ENCODE measurements around the gene CFP.

The CFP gene

DNA sequence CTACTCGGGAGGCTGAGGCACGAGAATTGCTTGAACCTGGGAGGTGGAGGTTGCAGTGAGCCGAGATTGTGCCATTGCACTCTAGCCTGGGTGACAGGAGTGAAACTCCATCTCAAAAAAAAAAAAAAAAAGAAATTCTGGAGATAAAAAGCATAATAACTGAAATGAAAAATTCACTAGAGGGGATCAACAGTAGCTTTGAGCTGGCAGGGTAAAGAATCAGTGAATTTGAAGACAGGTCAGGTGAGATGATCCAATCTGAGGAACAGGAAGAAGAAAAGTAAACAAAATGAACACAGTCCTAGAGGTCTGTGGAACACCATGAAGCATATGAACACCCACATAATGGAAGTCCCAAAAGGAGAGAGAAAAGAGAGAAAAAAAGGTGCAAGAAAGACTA, 32.5 kb downstream of the CFP start:
- no peak for DNase-seq

DNA sequence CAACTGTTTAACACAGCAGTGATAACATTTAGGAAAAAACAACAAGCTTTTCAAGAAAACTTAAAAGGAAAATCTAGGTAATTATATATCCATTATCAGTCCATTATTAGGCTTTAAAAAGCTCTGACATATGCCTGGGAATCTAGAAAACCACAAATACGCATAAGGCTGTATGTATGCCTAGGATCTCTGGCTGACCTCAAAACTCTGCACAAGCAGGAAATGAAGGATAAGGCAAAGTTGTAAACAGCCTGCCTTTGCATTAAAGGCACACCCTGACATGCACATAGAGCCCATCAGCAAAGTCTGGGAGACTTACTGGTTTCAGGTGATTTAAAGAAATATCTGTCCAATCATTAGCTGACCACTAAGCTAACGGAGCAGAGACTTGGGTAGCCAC, 33.5 kb downstream of the CFP start:
- DNase-seq, result no peak

DNA sequence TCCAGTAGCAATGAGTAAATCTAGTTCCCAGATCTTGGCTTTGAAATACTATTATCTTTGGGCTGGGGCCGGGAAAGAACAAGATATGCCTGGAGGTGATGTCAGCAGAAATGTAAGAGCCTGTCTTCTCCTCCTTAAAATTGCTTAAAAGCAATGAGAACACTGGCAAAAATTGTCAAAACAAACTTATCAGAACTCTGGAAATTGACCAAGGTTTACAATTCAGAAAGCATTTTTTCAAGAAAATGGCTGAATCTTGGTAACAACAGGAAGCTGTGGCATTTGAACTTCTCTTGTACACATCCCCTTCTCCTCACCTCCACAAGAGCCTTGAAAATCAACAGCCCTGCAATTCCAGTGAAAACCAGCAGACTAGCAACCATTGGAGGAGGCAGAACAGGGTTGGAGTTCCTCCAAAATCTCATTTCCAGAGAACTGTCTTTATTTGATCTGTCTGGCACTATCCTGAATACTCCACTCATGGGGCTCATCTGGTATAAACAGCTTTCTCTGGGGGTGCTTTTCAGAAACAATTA, 33.9 kb downstream of the CFP start:
- DNase-seq, result peak; percentile 8

DNA sequence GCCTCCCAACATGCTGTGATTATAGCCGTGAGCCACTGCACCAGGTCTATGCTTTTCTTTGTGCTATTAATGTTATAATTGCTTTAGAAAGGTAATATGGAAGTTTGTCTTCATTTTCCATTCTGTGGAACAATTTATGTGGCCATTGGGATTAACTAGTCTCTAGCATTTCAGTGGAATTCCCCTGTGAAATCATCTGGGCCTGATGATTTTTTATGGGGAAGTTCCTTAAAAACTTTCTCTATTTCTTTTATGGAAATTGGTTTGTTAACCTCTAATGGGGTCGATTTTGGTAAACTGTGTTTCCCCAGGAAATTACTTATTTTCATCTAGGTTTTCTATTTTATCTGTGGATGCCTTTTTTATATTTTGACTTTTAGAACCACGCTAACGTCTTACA, 36.2 kb downstream of the CFP start:
- no peak for DNase-seq

DNA sequence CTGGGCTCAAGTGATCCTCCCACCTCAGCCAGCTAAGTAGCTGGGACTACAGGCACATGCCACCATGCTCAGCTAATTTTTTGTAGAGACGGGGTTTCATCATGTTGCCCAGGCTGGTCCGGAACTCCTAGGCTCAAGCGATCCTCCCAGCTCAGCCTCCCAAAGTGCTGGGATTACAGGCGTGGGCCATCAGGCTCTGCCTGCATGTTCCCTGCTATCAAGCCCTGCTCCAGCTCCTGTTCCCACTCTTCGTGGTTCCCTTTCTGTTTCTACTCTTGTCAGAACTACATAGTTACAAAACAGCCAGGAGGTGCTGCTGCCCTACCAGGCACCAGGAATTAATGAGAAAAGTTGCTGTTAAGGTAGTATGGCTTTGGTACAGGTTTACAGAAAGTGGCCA, 38.7 kb downstream of the CFP start:
- no peak for DNase-seq

DNA sequence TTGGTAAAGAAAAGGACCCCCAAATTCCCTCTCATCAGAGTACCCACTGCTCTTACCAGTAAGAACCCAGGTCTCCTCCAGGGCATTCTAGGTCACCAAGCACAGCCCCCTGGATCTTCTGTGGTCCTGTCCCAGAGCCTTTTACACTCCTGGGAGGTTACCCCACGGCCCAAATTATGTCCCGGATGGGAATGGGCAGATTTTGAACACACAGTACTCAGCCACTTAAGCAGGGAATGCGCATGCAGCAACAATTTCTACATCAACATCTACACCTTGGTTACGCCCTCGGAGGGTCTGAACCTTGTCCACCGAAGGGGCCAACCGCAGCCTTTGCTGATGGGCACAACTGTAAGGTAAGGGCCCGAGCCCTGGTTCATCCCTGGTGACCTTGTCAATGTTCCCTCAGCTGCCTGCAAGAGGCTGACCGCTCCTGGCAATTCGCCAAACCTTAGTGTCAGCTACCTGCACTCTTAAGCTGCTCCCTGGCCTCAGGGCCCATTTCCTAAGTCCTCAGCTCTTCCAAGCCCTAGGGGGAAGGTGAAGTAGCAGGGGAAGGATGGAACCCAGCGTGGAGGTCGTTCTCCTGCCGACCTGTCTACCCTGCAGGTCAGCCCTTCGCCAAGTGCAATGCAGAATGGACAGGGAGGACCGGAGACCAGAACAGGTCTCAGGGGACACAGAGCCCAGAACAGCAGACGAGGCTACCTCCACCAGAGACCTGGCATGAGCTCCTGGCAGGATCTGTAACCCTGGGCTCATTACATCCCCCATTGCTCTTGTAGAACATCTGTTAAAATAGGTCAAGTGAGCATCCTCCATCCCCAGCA, 41.6 kb downstream of the CFP start:
- DNase-seq, result no peak

DNA sequence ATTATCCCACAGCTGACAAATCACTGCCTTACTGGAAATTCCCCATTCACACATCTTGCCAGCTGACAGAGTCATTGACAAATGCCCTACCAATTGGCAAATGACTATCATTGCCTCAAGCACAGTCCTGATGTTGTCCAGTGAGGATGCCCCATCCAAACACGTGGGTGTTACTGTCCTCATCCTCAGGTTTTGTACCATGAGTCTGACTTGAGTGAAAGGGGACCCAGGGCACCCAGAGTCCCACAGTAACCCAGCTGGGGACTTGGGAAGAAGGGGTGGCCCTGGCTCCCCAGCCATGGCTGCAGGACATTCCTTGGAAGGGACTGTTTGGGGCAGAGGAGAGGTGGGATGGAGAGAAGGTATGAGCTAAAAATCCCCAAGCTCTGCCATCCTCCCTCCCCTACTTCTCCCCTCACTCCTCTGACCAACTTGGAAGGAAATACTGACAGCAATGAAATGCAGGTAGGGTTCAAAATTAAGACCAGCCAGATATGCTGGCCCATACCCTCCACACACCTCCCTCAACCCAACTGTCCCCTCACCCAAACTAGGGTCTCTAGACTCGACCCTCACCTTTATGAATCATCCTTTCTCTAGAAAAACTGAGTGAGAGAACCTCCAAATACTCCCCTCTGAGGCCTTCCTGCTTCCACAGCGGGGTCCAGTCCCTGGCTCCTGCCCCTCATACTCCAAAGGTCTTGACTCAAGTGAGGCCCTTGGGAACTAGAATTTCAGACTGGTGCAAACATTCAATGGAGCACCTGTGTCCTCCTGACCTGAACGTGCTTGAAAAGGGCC, 42.4 kb downstream of the CFP start:
- no peak for DNase-seq

DNA sequence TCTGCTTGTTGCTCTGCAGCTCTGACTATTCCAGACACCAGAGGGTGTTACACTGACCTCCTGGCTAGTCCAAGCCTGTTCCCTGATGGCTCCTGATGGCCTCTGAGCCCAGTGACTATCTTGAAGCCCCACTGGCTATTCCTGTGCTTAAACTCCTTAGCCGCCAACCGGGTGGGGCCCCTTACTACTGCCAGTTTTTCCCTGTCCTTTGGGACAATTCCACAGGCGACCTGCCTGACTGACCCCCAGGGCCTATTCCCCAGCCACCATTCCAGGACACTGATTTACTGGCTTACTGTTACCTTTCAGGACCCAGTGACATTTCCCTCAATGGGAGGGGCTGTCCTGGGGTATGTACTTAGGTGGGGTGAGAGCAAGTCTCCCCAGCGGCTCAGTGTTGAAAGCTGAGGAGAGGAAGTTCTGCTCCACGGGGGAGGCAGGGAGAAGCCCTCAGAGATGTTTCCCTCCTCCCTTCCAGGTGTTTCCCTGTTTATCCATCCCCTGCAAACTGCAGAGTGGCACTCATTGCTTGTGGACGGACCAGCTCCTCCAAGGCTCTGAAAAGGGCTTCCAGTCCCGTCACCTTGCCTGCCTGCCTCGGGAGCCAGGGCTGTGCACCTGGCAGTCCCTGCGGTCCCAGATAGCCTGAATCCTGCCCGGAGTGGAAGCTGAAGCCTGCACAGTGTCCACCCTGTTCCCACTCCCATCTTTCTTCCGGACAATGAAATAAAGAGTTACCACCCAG, 43.5 kb downstream of the CFP start:
- no peak for DNase-seq

DNA sequence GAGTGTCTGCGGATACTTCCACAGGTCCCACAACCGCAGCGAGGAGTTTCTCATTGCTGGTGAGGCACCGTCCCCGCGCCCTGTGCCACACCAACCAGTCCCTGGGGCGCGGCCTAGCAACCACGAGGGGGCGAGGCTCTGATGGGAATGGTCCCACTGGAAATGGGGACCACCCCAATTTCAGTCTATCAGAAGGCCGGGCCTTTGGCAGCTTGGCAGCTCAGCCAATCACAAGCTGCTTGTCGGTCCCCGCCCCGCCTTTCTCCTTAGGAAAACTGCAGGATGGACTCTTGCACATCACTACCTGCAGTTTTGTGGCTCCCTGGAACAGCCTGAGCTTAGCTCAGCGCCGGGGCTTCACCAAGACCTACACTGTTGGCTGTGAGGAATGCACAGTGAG, 44.5 kb downstream of the CFP start:
- DNase-seq, result no peak

DNA sequence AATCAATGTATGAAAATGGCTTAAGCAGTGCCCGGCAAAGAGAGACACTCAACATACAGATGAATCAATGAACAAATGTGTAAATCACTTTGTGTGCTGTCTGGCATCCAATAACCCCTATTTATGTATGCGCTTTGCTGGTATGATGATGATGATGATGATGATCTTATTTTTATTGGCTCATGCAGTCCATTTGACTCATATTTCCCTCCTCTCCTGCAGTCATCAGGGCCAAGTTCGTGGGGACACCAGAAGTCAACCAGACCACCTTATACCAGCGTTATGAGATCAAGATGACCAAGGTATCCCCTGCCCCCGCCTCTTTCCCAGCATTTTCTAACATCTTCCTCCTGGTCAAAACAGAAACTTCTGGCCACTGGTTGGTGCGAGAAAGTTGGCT, 45.0 kb downstream of the CFP start:
- DNase-seq, result no peak

DNA sequence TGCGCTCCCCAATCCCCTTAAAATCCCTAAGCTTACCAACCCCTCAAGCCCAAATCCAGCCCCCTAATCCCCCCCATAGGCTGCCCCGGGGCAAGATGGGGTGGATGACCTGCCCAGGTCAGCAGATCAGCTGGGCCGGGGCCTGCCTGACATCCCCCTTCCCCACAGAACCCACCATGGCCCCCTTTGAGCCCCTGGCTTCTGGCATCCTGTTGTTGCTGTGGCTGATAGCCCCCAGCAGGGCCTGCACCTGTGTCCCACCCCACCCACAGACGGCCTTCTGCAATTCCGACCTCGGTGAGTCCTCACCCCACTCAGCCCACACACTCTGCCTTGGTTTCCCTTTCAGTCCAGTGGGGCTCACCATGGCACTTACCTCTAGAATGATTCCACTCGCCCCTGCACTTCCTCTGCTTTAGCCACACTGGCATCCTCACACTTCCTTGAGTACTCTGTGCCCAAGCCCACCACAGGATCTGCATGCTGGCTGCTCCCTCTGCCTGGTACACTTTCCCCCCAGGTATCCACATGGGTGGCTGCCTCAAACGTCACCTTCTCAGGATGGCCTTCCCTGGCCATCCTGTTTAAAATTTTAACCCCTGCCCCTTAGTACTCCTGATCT, 46.4 kb downstream of the CFP start:
- DNase-seq, result no peak

DNA sequence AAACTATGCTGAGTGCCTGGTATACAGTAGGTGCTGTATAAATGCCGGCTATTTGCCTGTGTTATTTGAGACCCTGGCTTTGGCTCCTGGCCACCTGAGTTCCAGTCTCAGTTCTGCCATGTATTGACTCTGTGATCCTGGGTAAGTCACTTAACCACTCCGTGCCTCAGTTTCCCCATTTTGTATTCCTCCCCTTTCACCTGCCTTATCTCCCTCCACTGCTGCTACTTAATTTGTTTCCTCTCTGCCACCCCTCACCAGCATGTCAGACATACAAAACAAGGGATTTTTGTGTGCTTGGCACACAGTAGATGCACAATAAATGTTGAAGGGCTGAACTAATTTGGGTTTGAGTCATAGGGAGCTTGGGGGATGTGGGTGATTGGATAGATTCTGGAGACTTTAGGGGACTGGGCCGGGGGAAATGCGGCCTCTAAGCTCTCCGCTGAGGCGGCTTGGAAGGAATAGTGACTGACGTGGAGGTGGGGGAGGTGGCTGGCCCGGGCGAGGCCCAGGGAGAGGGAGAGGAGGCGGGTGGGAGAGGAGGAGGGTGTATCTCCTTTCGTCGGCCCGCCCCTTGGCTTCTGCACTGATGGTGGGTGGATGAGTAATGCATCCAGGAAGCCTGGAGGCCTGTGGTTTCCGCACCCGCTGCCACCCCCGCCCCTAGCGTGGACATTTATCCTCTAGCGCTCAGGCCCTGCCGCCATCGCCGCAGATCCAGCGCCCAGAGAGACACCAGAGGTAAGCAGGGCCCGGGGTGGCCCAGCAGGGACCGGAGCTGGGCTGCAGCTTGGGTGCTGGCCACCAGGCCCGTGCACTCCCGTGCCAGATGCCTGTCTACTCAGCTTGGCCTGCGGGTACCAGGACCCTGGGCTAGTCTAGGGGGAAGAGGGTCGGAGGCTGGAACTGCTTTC, 47.7 kb downstream of the CFP start, which contains the start of gene TIMP1:
Gene TIMP1 (plus strand): TSS at position 706 of the 917 bp plus-strand sequence. CDS start 980 bp downstream, outside the sequence.
- peak; percentile 86 for DNase-seq

DNA sequence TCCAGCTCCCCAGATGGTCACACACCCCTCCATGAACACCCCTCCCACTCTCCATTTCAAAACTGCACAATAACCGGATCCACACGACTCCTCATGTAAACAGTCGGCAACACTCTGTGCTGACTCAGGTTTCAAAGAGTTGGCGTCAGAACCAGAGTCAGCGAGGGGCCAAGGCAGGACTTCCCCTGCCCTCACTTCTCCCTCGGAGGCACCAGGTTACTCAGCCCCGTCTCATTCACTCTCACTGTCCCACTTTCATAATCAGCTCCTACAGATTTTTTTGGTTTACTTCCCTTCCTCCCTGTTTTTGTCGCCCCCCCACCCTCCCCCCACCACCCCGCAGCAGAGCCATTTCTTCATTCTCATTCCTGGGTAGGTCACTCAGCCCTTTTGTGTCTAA, 50.2 kb downstream of the CFP start:
- DNase-seq, result no peak

DNA sequence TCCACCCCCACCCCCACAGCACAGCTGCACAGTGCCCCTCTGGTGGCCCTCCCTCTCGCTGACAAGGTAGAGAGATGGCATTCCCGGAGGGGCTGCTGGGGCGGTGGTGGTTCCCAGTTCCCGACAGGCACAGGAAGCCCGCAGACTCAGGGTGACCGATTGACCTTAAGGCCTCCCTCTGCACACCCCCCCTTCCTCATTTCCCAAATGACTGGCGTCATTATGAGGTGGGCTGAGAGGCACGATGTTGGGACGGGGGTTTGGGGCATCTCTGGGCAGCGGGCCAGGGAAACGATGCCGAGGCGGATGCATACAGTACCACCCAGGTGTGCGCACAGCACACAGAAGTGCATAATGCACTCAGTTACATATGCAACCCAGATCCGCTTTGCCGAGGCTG, 51.0 kb downstream of the CFP start:
- no peak for DNase-seq

DNA sequence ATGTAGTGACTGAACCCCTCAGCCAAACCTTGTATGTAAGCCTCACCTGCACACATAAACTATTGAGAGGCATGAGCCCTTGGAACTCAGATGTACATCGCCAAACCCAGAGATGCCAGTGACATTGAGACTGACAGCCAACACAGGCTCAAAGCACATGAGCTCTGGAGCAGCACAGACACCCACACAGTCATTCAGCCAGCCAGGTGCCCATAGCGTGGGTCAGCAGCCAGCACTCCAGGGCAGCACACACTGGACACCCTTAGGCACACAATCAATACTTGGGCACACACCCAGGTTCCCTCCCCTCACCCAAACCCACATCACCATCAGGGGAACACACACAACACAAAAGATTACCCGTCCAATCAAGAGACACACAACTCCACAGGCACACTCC, 51.8 kb downstream of the CFP start:
- DNase-seq, result no peak

DNA sequence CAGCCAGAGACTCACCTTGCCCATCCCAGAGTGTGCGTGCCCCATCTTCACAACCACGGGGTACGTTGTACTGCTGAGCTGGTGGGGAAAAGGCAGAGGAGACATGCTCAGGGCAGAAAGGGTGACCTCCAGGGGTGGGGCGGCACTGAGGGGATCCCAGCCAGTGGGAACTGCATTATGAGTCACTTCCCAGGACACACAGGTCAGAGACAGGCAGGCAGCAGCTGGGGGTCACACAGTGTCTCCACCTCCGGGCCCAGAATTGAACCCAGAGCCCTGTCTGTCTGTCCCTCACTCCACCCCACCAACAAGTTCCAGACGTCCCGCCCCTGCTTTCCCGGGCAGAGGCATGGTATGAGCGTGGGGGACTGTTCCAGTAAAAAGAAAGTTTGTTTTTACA, 52.3 kb downstream of the CFP start:
- no peak for DNase-seq

DNA sequence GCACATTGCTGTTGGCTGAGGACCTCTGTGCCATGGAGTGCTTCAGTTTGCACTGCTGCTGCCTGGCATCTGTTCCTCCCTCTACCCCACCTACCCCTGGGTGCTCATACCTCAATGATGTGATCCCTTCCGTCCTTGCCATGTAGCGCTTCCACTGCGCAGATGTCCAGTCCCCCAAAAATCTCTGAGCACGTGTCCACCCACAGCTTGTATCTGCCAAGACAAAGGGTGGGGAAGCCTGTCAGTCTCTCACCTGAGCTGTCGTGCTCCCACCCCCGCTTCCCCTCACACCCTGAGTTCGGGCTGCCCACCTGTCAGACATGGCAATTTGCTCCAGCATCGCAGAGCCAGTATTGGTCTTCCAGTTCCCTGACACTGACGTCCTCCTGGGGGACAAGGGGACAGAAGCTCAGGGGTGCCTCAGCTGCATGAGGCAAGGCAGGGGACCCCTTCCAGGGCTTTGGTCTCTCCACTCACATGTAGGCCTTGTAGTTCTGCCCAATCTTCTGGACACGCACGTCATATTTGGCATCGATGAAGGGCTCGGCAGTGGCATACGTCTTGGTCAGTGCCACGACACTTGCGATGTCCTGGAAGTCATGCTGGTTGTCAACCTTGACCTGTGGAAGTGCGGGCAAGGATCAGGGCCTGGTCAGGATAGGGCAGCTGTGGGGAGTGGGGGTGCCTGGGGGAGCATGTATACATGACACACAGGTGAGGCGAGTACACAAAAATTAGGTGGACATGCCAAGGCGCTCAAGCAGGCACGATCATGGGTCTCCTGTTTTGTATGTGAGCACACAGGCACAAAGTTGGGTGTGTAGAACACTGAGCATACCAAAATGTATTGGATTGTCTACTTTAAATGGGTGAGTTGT, 53.5 kb downstream of the CFP start:
- no peak for DNase-seq

DNA sequence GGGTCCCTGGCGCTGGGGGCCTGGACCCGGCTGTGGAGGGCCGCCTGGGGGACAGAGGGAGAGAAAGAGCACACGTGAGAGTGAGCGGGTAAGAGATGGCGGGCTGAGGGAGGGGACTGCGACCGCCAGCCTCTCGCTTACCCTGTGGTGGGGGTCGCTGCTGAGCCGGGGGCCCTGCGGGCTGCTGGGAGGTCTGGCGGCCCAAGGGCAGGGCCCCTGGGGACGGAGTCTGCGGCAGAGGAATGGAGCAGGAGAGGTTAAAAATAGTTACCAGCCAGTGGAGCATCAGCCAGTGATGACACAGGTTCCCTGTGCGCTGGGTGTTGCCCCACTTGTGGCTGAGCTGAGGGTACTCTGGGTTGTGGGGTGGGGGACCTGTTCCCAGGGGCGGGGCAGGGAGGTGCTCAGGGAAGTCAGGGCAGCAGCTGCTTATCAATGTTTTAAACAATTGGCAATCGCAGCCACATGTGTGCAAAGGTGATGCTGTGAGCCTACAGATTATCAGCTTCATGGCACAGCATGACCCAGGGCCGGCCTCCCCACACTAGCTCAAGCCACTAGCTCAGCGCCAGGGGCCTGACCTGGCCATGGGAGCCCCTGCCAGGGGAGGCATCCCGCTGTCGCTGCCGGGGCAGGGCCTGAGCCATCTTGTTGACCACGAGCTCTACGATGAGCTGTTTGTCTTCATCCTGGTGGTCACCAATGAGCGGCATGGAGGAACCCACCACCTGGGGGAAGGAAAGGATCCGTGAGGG, 55.0 kb downstream of the CFP start:
- DNase-seq, result no peak

DNA sequence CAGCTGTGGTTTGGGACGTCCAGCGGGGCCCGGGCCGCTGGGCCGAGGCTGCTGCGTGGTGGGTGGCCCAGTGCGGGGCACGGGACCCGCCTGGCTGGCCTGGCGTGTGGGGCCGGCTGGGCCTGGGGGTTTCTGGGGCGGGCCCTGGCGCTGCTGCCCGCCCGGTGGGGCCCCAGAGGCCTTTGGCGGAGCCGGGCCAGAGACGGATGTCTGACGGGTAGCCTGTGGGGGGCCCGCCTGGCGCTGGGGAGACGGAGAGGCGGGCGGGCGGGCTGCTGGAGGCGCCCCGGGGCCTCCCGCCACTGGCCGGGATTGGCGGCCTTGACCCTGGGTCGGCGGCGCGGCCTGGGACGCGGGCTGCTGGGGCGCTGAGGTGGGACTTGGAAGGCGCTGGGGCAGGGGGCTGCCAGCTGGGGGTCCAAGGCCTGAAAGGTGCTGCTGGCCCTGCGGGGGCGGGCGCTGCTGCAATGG, 55.6 kb downstream of the CFP start:
- no peak for DNase-seq

Data from NCI-H2029 (cell line).